Measurements from ENCODE around the gene KIFC3.
"Not testable (repeated sequence)": the region's sequence is repeated elsewhere in the genome, so short reads cannot be mapped to it uniquely, and the experiment has no call there.

KIFC3 gene

GRCh38 chr16:57797216-57797525 lies 5.1 kb downstream of the KIFC3 start (continued):
- TF ChIP-seq, protein P1, sequence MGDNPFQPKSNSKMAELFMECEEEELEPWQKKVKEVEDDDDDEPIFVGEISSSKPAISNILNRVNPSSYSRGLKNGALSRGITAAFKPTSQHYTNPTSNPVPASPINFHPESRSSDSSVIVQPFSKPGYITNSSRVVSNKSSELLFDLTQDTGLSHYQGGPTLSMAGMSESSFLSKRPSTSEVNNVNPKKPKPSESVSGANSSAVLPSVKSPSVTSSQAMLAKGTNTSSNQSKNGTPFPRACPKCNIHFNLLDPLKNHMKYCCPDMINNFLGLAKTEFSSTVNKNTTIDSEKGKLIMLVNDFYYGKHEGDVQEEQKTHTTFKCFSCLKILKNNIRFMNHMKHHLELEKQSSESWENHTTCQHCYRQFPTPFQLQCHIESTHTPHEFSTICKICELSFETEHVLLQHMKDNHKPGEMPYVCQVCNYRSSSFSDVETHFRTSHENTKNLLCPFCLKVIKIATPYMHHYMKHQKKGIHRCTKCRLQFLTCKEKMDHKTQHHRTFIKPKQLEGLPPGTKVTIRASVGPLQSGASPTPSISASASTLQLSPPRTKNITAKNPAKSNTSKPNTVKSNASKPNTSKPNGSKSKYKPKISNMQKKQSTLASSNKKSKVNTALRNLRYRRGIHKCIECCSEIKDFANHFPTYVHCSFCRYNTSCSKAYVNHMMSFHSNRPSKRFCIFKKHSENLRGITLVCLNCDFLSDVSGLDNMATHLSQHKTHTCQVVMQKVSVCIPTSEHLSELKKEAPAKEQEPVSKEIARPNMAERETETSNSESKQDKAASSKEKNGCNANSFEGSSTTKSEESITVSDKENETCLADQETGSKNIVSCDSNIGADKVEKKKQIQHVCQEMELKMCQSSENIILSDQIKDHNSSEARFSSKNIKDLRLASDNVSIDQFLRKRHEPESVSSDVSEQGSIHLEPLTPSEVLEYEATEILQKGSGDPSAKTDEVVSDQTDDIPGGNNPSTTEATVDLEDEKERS (tag by site-specific recombination; IDR thresholded peaks at IDR 0.05) = no peak
- no peak for TF ChIP-seq PRDM6 (tag by site-specific recombination; IDR thresholded peaks at IDR 0.05)

DNA sequence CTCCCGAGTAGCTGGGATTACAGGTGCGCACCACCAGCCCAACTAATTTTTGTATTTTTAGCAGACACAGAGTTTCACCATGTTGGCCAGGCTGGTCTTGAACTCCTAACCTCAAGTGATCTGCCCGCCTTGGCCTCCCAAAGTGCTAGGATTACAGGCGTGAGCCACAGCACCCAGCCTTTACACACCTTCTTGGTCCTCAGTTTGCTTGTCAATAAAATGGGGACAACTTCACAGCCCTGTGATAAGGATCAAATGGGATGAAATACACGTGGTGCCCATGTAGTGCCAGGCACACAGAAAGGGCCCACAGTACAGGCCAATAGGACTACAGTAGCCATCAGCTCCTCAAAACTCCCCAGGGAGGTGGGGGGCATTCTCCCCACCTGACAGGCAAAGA lies 6.3 kb downstream of the KIFC3 start:
- H3K9me3 ChIP-seq (ENCODE audit: control insufficient read depth, insufficient read depth, low read depth, low read length); H3K4me1 ChIP-seq (ENCODE audit: control insufficient read depth, insufficient read depth, low read length); POLR2A ChIA-PET; H3K4me3 ChIP-seq (ENCODE audit: low read depth, low read length); H3K27ac ChIP-seq (ENCODE audit: extremely low read depth, low read depth, low read length): not testable (repeated sequence)
- CTCF ChIA-PET = interaction anchor here (1.1 to 2.9 kb wide), 6 partner anchors 11 to 73 kb away, joined by 3 to 25 read pairs (median 6); no protein-coding TSS in a partner anchor
- H3K36me3 ChIP-seq (ENCODE audit: control insufficient read depth in 2 of 2, insufficient read depth in 1 of 2, low read length in 2 of 2) = peaks cover 0 to 11% of the 10 kb centered on the region in 2 experiments; a peak in 2 of 3 replicates

- H3K36me3 ChIP-seq (ENCODE audit: control insufficient read depth in 2 of 2, insufficient read depth in 1 of 2, low read length in 2 of 2) = peaks cover 0 to 11% of the 10 kb centered on the region in 2 experiments; a peak in 2 of 3 replicates
- CTCF ChIA-PET = interaction anchor here (1.1 to 2.9 kb wide), 8 partner anchors 12 to 87 kb away, joined by 3 to 25 read pairs (median 4); no protein-coding TSS in a partner anchor
- H3K9me3 ChIP-seq (ENCODE audit: control insufficient read depth, insufficient read depth, low read depth, low read length) = no peaks in the 10 kb centered on the region
- H3K27ac ChIP-seq (ENCODE audit: extremely low read depth, low read depth, low read length) = no peak overlapping the region
- H3K4me3 ChIP-seq (ENCODE audit: low read depth, low read length) = no peak overlapping the region
- H3K4me1 ChIP-seq (ENCODE audit: control insufficient read depth, insufficient read depth, low read length) = no peaks in the 10 kb centered on the region
- POLR2A ChIA-PET = interaction anchor here (0.5 to 1.5 kb wide), 2 partner anchors 11 to 71 kb away, joined by 3 read pairs; no protein-coding TSS in a partner anchor
- no peak for TF ChIP-seq ZNF596 (tag by site-specific recombination; IDR thresholded peaks at IDR 0.05)
- no peak for TF ChIP-seq IKZF3 (tag by site-specific recombination; IDR thresholded peaks at IDR 0.05)
- TF ChIP-seq CTCF (tag by site-specific recombination; IDR thresholded peaks at IDR 0.05) = peak; percentile 40; the same call in 1 of the 2 replicates
- TF ChIP-seq ZNF777 (tag by site-specific recombination; IDR thresholded peaks at IDR 0.05; ENCODE audit: borderline replicate concordance) = no peak
- TF ChIP-seq BCL11B (tag by site-specific recombination; IDR thresholded peaks at IDR 0.05; ENCODE audit: low read depth) = no peak
- TF ChIP-seq TCF7L2 (IDR thresholded peaks at IDR 0.05; ENCODE audit: borderline replicate concordance, low read depth, low read length) = no peak
- TF ChIP-seq ZXDB (tag by site-specific recombination; IDR thresholded peaks at IDR 0.05) = no peak
- TF ChIP-seq, protein P2, sequence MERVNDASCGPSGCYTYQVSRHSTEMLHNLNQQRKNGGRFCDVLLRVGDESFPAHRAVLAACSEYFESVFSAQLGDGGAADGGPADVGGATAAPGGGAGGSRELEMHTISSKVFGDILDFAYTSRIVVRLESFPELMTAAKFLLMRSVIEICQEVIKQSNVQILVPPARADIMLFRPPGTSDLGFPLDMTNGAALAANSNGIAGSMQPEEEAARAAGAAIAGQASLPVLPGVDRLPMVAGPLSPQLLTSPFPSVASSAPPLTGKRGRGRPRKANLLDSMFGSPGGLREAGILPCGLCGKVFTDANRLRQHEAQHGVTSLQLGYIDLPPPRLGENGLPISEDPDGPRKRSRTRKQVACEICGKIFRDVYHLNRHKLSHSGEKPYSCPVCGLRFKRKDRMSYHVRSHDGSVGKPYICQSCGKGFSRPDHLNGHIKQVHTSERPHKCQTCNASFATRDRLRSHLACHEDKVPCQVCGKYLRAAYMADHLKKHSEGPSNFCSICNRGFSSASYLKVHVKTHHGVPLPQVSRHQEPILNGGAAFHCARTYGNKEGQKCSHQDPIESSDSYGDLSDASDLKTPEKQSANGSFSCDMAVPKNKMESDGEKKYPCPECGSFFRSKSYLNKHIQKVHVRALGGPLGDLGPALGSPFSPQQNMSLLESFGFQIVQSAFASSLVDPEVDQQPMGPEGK (tag by site-specific recombination; IDR thresholded peaks at IDR 0.05) = peak; percentile 60; the same call in 1 of the 2 replicates
- TF ChIP-seq ZBTB48 (tag by site-specific recombination; IDR thresholded peaks at IDR 0.05) = no peak
- TF ChIP-seq, protein P3, sequence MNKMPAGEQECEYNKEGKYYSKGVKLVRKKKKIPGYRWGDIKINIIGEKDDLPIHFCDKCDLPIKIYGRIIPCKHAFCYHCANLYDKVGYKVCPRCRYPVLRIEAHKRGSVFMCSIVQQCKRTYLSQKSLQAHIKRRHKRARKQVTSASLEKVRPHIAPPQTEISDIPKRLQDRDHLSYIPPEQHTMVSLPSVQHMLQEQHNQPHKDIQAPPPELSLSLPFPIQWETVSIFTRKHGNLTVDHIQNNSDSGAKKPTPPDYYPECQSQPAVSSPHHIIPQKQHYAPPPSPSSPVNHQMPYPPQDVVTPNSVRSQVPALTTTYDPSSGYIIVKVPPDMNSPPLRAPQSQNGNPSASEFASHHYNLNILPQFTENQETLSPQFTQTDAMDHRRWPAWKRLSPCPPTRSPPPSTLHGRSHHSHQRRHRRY (tag by site-specific recombination; IDR thresholded peaks at IDR 0.05) = no peak
- TF ChIP-seq ZNF548 (tag by site-specific recombination; IDR thresholded peaks at IDR 0.05) = no peak
- no peak for TF ChIP-seq KLF7 (tag by site-specific recombination; IDR thresholded peaks at IDR 0.05; ENCODE audit: borderline replicate concordance)
- TF ChIP-seq ZNF561 (tag by site-specific recombination; IDR thresholded peaks at IDR 0.05; ENCODE audit: borderline replicate concordance) = no peak
- TF ChIP-seq ZNF433 (tag by site-specific recombination; IDR thresholded peaks at IDR 0.05; ENCODE audit: low read depth) = no peak
- TF ChIP-seq ZNF112 (tag by site-specific recombination; IDR thresholded peaks at IDR 0.05) = no peak
- no peak for TF ChIP-seq ZNF768 (tag by site-specific recombination; IDR thresholded peaks at IDR 0.05)
- TF ChIP-seq ZNF600 (tag by site-specific recombination; IDR thresholded peaks at IDR 0.05) = peak; percentile 72
- no peak for TF ChIP-seq ZNF341 (tag by site-specific recombination; IDR thresholded peaks at IDR 0.05; ENCODE audit: low read depth)
- TF ChIP-seq WT1 (tag by site-specific recombination; IDR thresholded peaks at IDR 0.05) = no peak
- no peak for TF ChIP-seq SCRT1 (tag by site-specific recombination; IDR thresholded peaks at IDR 0.05; ENCODE audit: borderline replicate concordance)
- TF ChIP-seq ZNF664 (tag by site-specific recombination; IDR thresholded peaks at IDR 0.05) = no peak
- no peak for TF ChIP-seq ZSCAN23 (tag by site-specific recombination; IDR thresholded peaks at IDR 0.05)
- no peak for TF ChIP-seq ZNF629 (tag by site-specific recombination; IDR thresholded peaks at IDR 0.05)
These were observed 6.8 kb downstream of the KIFC3 start for GRCh38 chr16:57795431-57795878.
